ENCODE measurements around the gene RNU1-3. TPM values are rescaled to one million over a fixed set of nuclear protein-coding genes. Genes with fewer than 3 reads are reported as not detected.
"Not testable (repeated sequence)": the region's sequence is repeated elsewhere in the genome, so short reads cannot be mapped to it uniquely, and the experiment has no call there.

RNU1-3 gene
- total RNA-seq, 4 donors from 2014 or later = under 0.01 TPM

- peaks cover 53 to 95% (median 69%) of the 10 kb centered on the region in 3 donors for H3K36me3 ChIP-seq
- no peak for DNase-seq
- intact Hi-C loops (cut with DNase I) = no loop called here
- no peaks in the 10 kb centered on the region for H3K27me3 ChIP-seq
- TF ChIP-seq CTCF (IDR thresholded peaks at IDR 0.05) = no peak
- no peak for TF ChIP-seq POLR2A (IDR thresholded peaks at IDR 0.05)
- H3K27ac ChIP-seq = no peak overlapping the region
- no peaks in the 10 kb centered on the region for H3K4me1 ChIP-seq
- H3K9me3 ChIP-seq = no peaks in the 10 kb centered on the region
- no peak overlapping the region for H3K4me3 ChIP-seq
- 92 to 93% methylated on average over 30 to 31 of the region's 36 CpGs for WGBS, 2 donors
Observed at GRCh38 chr1:16630661-16631247, 36.0 kb downstream of the RNU1-3 start.

DNA sequence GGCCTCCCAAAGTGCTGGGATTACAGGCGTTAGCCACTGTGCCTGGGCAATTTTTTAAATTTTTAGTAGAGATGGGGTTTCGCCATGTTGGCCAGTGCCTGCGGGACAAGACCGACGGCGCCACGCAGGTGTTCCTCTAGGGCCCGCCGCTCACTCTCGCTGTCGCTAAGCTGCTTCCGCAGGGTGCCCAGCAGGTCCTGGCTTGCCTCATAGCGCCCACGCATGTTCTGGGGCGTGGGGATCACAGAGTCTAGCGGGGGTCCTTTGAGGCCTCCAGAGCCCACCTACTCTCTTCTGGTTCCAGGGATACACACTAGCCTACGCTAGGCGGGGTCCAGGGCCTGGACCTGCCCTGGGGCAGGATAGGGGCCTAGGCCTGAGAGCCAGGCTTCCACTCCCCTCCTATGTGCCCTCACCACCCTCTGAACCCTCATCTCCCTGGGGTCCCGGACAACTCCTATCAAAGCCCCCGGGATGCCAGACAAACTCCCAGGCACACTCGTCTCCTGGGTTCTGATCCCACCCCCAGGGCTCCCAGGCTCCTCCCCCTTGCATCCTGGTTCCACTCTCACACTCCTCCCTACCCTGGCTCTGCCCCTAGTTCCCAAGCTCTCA lies 36.7 kb downstream of the RNU1-3 start:
- peaks cover 56 to 100% (median 74%) of the 10 kb centered on the region in 3 donors for H3K36me3 ChIP-seq
- 89 to 93% methylated on average over 21 of the region's 21 CpGs for WGBS, 2 donors
- DNase-seq; intact Hi-C loops (cut with DNase I); H3K9me3 ChIP-seq; H3K27me3 ChIP-seq; H3K27ac ChIP-seq; H3K4me3 ChIP-seq; H3K4me1 ChIP-seq: not testable (repeated sequence)

GRCh38 chr1:16628361-16629111 lies 38.2 kb downstream of the RNU1-3 start:
- Histone ChIP-seq H3K4me1 (peaks cover 8 to 14% (median 9%) of the 10 kb centered on the region in 3 donors), H3K36me3 (peaks cover 50 to 100% (median 74%) of the 10 kb centered on the region in 3 donors), H3K4me3 (no peak overlapping the region), H3K9me3 (no peaks in the 10 kb centered on the region), H3K27me3 (no peaks in the 10 kb centered on the region), H3K27ac (no peak overlapping the region)
- DNase-seq = no peak
- WGBS, 2 donors = 91% methylated on average over 19 of the region's 19 CpGs
- TF ChIP-seq CTCF (IDR thresholded peaks at IDR 0.05) (no peak), POLR2A (IDR thresholded peaks at IDR 0.05) (no peak)
- intact Hi-C loops (cut with DNase I) = no loop called here

DNA sequence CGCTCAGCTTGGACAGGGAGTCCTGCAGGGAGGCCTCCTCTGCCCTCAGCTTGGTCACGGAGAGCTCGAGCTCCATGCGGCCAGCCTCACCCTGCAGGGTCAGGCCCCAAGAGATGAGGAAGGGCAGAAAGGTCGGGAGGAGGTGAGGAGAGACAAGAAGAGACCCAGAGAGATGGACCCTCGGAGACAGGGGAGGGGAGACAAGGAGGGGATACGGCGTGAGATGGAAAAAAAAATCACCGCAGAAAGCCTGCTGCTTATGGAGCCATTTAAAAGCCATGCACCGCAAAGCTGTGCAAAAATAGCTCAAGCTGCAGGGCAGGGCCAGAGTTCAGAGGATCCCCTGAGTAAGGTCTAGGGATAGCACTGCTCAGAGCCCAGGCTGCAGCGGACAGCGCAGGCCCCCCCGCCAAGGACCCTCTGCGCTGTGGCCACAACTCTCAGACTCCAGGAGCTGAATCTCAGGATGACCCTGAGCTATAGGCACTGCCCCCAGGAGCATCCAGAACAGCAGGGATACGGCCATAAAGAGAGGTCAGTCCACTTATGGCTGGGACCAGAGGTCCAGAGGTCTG lies 40.3 kb downstream of the RNU1-3 start:
- H3K9me3 ChIP-seq; H3K27me3 ChIP-seq; H3K4me3 ChIP-seq; intact Hi-C loops (cut with DNase I); DNase-seq; H3K27ac ChIP-seq: not testable (repeated sequence)
- Histone ChIP-seq H3K36me3 (peaks cover 34 to 100% (median 55%) of the 10 kb centered on the region in 3 donors), H3K4me1 (peaks cover 13 to 21% (median 15%) of the 10 kb centered on the region in 3 donors)
- 87% methylated on average over 13 to 14 of the region's 15 CpGs for WGBS, 2 donors

- peaks cover 13 to 28% (median 18%) of the 10 kb centered on the region in 3 donors for H3K4me1 ChIP-seq
- H3K4me3 ChIP-seq = no peak overlapping the region
- no peak for DNase-seq
- H3K27me3 ChIP-seq = no peaks in the 10 kb centered on the region
- intact Hi-C loops (cut with DNase I) = no loop called here
- no peaks in the 10 kb centered on the region for H3K9me3 ChIP-seq
- TF ChIP-seq CTCF (IDR thresholded peaks at IDR 0.05) (no peak), POLR2A (IDR thresholded peaks at IDR 0.05) (no peak)
- 91 to 92% methylated on average over 17 to 22 of the region's 25 CpGs for WGBS, 2 donors
- no peak overlapping the region for H3K27ac ChIP-seq
- H3K36me3 ChIP-seq = peaks cover 26 to 94% (median 48%) of the 10 kb centered on the region in 3 donors
Observed at GRCh38 chr1:16625497-16626408, 41.0 kb downstream of the RNU1-3 start.

DNA sequence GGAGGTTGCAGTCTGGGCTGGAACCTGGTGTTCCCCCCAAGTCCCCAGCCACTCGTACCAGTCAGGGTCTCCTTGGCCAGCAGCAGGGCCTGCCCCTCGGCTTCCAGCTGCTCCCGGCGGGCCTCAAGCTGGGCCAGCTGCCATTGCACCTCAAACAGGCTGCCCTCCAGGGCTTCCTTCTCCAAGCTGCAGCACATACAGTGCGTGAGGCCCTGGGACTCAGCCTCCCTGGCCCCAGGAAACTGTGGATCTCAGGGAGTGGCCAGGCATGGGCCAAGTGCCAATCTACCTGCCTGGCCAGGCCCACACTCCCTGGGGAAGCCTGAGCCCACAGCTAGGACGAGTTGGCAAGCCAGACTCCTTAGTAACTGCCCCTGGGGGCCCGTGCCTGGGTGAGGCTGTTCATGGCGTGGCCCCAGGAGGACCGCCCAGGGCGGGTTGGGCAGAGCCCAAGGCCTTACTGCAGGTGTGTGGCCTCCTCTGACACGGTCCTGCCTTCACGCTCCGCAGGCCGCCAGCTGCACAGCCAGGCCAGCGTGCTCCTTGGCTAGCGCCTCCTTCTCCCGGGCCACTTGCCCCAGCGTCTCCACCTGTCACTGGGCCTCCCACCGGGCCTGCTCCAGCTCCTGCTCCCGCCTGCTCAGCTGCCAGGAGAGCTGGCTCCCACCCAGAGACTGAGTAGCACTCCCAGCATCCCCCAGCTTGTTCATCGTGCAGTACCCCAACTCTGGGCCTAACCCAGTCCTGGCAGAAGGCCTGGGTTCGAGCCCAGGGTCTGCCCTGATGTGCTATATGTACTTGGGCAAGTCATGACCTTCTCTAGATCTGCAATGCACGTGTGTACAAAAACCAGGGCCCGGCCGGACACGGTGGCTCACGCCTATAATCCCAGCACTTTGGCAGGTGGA lies 42.7 kb downstream of the RNU1-3 start:
- intact Hi-C loops (cut with DNase I) = loop anchor here (2.0 kb wide), 1 partner anchor 323 kb away; no protein-coding TSS in a partner anchor
- peaks cover 13 to 31% (median 21%) of the 10 kb centered on the region in 3 donors for H3K4me1 ChIP-seq
- not testable (repeated sequence) for H3K4me3 ChIP-seq, H3K9me3 ChIP-seq, DNase-seq, H3K27me3 ChIP-seq
- peaks cover 16 to 89% (median 34%) of the 10 kb centered on the region in 3 donors for H3K36me3 ChIP-seq
- 35 to 47% methylated on average over 27 of the region's 27 CpGs for whole genome bisulfite sequencing, 2 donors
- peak overlapping the region; percentile 8 to 49 (median 27) for H3K27ac ChIP-seq

- Histone ChIP-seq H3K36me3 (peaks cover 10 to 88% (median 26%) of the 10 kb centered on the region in 3 donors), H3K27ac (peak overlapping the region in 3 of 4 donors; percentile 23 to 49 (median 31)), H3K4me1 (peaks cover 13 to 31% (median 21%) of the 10 kb centered on the region in 3 donors)
- intact Hi-C loops (cut with DNase I) = loop anchor here (2.0 kb wide), 1 partner anchor 323 kb away; no protein-coding TSS in a partner anchor
- DNase-seq, H3K4me3 ChIP-seq, H3K9me3 ChIP-seq, H3K27me3 ChIP-seq: not testable (repeated sequence)
- WGBS, 2 donors = 34 to 56% methylated on average over 7 of the region's 7 CpGs
Observed at GRCh38 chr1:16623337-16623736, 43.4 kb downstream of the RNU1-3 start.

All from esophagus squamous epithelium (tissue), 5 donors.